ENCODE results near the gene VWA3A.

VWA3A gene

GRCh38 chr16:22188595-22189442 is 96.5 kb downstream of the VWA3A start:
- peak overlapping the region; percentile 77 for H3K27ac ChIP-seq
- TF ChIP-seq CTCF (conservative IDR thresholded peaks at IDR 0.05): peak; percentile 84

GRCh38 chr16:22189473-22190080 is 97.2 kb downstream of the VWA3A start:
- TF ChIP-seq CTCF (conservative IDR thresholded peaks at IDR 0.05): no peak
- peak overlapping the region; percentile 77 for H3K27ac ChIP-seq

- TF ChIP-seq CTCF (conservative IDR thresholded peaks at IDR 0.05): no peak
- peak overlapping the region; percentile 77 for H3K27ac ChIP-seq
Measured at GRCh38 chr16:22190081-22190775, 97.9 kb downstream of the VWA3A start.

GRCh38 chr16:22190776-22191531 is 98.6 kb downstream of the VWA3A start:
- no peak for TF ChIP-seq CTCF (conservative IDR thresholded peaks at IDR 0.05)
- peak overlapping the region; percentile 59 for H3K27ac ChIP-seq

GRCh38 chr16:22191532-22192260 is 99.4 kb downstream of the VWA3A start:
- H3K27ac ChIP-seq: peak overlapping the region; percentile 59

More at GRCh38 chr16:22191532-22192260, 99.4 kb downstream of the VWA3A start:
- no peak for TF ChIP-seq CTCF (conservative IDR thresholded peaks at IDR 0.05)
